GM12878 (cell line): ENCODE data around the gene HAAO. TPM values are rescaled to one million over a fixed set of nuclear protein-coding genes. Genes with fewer than 3 reads are reported as not detected.

Experiments
- CHD1 ChIP-seq: IDR thresholded peaks from 2 replicates; pipeline ENCODE4 v1.6.1; 2012; ENCODE audit warnings: low read depth, low read length, improper control_type of control experiment
- CREB1 ChIP-seq: IDR thresholded peaks from 2 replicates; pipeline ENCODE4 v1.6.1; 2012; ENCODE audit warnings: low read depth, mild to moderate bottlenecking, inconsistent platforms
- MEF2B ChIP-seq: fragments of 450-650 bp; IDR thresholded peaks from 2 replicates; pipeline ENCODE4 v1.6.1; 2018; ENCODE audit warnings: mild to moderate bottlenecking, moderate library complexity; ENCODE audit not compliant: partially characterized antibody, poor library complexity, severe bottlenecking
- POLR2A ChIP-seq: IDR thresholded peaks from 2 replicates; pipeline ENCODE4 v1.6.1; 2011; ENCODE audit warnings: low read depth, mild to moderate bottlenecking, low read length
- POU2F2 ChIP-seq: IDR thresholded peaks from 3 replicates; pipeline ENCODE4 v1.6.1; 2011; ENCODE audit warnings: low read depth, mild to moderate bottlenecking, low read length, borderline replicate concordance
- RAD21 ChIP-seq: IDR thresholded peaks from 2 replicates; pipeline ENCODE4 v1.6.1; 2011; ENCODE audit warnings: mild to moderate bottlenecking, low read depth, low read length, moderate library complexity; ENCODE audit not compliant: insufficient read depth
- SP1 ChIP-seq: IDR thresholded peaks from one replicate; pipeline ENCODE4 v1.6.1; 2011; ENCODE audit warnings: low read depth, low read length
- polyA plus RNA-seq, 11 experiments: library from polyadenylated mRNA; depleted of rRNA in 4 of 11; unstranded in 6 of 11; stranded (reverse) in 5 of 11; fragments of >200 nt; fragmentation: Nextera tagmentation in 4 of 11; fragmentation: Illumina TruSeq in 1 of 11; extraction: Ambion mirVana in 4 of 11; extraction: Trizol in 1 of 11; gene quantifications; 1 replicate in 1 of 11; 2 replicates in 10 of 11; pipeline versions ENCODE4 v1.2.1 to v1.2.3, GENCODE V29; 2011 to 2016; ENCODE audit warnings: inconsistent platforms in 2 of 11, missing spikeins in 2 of 11, low read depth in 1 of 11
- total RNA-seq, 4 experiments: library from RNA; depleted of rRNA in 3 of 4; stranded (reverse); fragments of >200 nt in 3 of 4; fragmentation: Illumina TruSeq in 1 of 4; extraction: Trizol in 1 of 4; gene quantifications; 2 replicates each; pipeline versions ENCODE4 v1.2.1 to v1.2.3, GENCODE V29; 2013 to 2021
- TF ChIP-seq, protein P1 (sequence below): fragments of 450-650 bp; IDR thresholded peaks from 2 replicates; pipeline ENCODE4 v1.6.1; 2017; ENCODE audit warnings: antibody characterized with exemption, mild to moderate bottlenecking, moderate library complexity
- TF ChIP-seq, protein P2 (sequence below): IDR thresholded peaks from 2 replicates; pipeline ENCODE4 v1.6.1; 2012; ENCODE audit warnings: low read depth, low read length, improper control_type of control experiment

HAAO gene
- total and polyA plus RNA-seq, 10 of the 15 experiments (the other 5 are each of a cell fraction or from before 2014, with no cell fraction given): 4.3 to 58.7 (median 26.8) TPM

DNA sequence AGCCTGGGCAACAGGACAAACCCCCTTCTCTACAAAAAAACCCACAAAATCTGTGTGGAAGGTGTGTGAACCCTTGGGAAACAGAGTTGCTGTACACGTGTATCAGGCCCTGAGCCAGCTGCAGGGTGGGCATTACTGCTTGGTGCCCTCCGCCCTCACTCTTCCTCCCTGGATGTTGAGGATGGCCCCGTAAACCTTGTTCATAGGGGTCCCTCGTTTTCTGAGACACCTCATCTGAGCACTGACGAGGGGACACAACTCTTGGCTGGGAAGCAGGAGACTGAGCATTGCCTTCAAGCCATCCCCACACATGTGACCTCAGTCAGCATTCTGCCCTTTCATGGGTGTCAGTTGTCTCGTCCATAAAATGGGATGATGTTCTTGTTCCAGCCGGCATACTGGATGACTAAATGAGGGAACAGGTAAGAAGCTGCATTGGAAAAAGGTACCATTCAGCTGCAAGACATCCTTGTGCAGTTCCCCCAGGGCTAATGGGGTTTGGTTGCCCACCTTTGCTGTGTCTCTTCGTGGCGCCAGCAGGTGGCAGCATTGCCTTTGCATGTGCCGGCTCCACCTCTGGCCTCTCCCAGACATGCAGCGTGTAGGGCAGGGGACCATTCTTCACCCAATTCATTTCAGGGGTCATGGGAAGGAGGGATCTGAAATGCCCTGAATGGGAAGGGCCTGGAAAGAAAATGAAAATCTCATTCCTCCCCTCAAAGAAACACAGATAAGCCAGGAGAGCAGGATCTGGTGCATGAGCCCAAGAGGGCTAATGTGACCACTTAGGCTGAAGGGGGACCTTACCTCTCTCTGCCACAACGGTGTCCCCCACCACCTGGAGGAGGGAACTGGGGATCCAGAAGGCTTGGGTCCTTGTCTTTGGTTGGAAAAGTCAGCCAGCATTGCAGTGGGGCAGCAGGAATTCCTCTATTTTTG lies 36.4 kb upstream of the HAAO start (continued):
- TF ChIP-seq SP1 (peak; percentile 32), RAD21 (peak; percentile 82), MEF2B (no peak), POLR2A (no peak), CHD1 (no peak), CREB1 (no peak), POU2F2 (peak; percentile 81; the same call in 1 of the 3 replicates)
- TF ChIP-seq, protein P1, sequence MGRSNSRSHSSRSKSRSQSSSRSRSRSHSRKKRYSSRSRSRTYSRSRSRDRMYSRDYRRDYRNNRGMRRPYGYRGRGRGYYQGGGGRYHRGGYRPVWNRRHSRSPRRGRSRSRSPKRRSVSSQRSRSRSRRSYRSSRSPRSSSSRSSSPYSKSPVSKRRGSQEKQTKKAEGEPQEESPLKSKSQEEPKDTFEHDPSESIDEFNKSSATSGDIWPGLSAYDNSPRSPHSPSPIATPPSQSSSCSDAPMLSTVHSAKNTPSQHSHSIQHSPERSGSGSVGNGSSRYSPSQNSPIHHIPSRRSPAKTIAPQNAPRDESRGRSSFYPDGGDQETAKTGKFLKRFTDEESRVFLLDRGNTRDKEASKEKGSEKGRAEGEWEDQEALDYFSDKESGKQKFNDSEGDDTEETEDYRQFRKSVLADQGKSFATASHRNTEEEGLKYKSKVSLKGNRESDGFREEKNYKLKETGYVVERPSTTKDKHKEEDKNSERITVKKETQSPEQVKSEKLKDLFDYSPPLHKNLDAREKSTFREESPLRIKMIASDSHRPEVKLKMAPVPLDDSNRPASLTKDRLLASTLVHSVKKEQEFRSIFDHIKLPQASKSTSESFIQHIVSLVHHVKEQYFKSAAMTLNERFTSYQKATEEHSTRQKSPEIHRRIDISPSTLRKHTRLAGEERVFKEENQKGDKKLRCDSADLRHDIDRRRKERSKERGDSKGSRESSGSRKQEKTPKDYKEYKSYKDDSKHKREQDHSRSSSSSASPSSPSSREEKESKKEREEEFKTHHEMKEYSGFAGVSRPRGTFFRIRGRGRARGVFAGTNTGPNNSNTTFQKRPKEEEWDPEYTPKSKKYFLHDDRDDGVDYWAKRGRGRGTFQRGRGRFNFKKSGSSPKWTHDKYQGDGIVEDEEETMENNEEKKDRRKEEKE: no peak
- TF ChIP-seq, protein P2, sequence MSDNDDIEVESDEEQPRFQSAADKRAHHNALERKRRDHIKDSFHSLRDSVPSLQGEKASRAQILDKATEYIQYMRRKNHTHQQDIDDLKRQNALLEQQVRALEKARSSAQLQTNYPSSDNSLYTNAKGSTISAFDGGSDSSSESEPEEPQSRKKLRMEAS: no peak
